Skeletal muscle tissue (tissue), 4 donors: ENCODE data around the gene SGMS1. TPM values are rescaled to one million over a fixed set of nuclear protein-coding genes. Genes with fewer than 3 reads are reported as not detected.

ENCODE experiments used
- H3K27ac ChIP-seq: one replicate; pipeline ENCODE4 v1.7.0; 2013; ENCODE audit warnings: mild to moderate bottlenecking, low read depth, low read length, inconsistent platforms
- H3K27me3 ChIP-seq, 3 donors: one replicate each; pipeline ENCODE4 v1.7.0; 2013; ENCODE audit warnings: low read length in 3 of 3; ENCODE audit not compliant: control insufficient read depth in 3 of 3, insufficient read depth in 3 of 3
- H3K36me3 ChIP-seq, 3 donors: one replicate each; pipeline ENCODE4 v1.7.0; 2013; ENCODE audit warnings: low read length in 3 of 3; ENCODE audit not compliant: control insufficient read depth in 3 of 3, insufficient read depth in 3 of 3
- H3K4me1 ChIP-seq, 3 donors: one replicate each; pipeline ENCODE4 v1.7.0; 2013; ENCODE audit warnings: low read length in 3 of 3, mild to moderate bottlenecking in 3 of 3; ENCODE audit not compliant: control insufficient read depth in 3 of 3, insufficient read depth in 3 of 3
- H3K4me3 ChIP-seq, 3 donors: one replicate each; pipeline ENCODE4 v1.7.0; 2013; ENCODE audit warnings: low read length in 3 of 3
- H3K9ac ChIP-seq, 3 donors: one replicate each; pipeline ENCODE4 v1.7.0; 2013; ENCODE audit warnings: low read length in 3 of 3, mild to moderate bottlenecking in 3 of 3, moderate library complexity in 2 of 3, low read depth in 1 of 3
- H3K9me3 ChIP-seq, 3 donors: one replicate each; pipeline ENCODE4 v1.7.0; 2013; ENCODE audit warnings: low read length in 3 of 3; ENCODE audit not compliant: control insufficient read depth in 3 of 3
- total RNA-seq: library from RNA; depleted of rRNA; stranded (reverse); fragments of >200 nt; gene quantifications from one replicate; pipeline ENCODE4 v1.2.3, GENCODE V29; 2014
- donor health status: Osteomylitis.

Gene SGMS1
- total RNA-seq, 1 donor from 2014 or later = 62.6 TPM

DNA sequence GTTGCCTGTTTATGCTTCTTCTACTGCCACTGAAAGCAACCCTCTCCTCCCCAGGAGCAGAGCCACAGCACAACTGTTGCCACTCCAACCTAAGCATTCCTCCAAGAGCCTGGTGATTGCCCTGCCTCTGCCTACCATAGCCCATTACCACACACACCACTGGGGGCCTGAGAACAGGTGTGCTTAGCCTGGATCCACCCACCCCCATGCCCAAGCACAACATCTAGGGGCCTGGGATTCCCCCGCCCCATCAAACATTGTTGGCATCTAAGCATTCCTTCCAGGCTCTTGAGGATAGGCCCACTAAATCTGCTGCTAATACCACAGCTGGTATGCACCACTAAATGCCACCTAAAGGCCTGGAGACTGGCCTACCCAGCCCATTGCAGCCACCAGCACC, 329.2 kb downstream of the SGMS1 start:
- Histone ChIP-seq H3K9me3 (no peaks in the 10 kb centered on the region), H3K27me3 (no peaks in the 10 kb centered on the region), H3K4me3 (no peak overlapping the region), H3K4me1 (no peaks in the 10 kb centered on the region), H3K36me3 (no peaks in the 10 kb centered on the region), H3K27ac (no peak overlapping the region), H3K9ac (no peak overlapping the region)

DNA sequence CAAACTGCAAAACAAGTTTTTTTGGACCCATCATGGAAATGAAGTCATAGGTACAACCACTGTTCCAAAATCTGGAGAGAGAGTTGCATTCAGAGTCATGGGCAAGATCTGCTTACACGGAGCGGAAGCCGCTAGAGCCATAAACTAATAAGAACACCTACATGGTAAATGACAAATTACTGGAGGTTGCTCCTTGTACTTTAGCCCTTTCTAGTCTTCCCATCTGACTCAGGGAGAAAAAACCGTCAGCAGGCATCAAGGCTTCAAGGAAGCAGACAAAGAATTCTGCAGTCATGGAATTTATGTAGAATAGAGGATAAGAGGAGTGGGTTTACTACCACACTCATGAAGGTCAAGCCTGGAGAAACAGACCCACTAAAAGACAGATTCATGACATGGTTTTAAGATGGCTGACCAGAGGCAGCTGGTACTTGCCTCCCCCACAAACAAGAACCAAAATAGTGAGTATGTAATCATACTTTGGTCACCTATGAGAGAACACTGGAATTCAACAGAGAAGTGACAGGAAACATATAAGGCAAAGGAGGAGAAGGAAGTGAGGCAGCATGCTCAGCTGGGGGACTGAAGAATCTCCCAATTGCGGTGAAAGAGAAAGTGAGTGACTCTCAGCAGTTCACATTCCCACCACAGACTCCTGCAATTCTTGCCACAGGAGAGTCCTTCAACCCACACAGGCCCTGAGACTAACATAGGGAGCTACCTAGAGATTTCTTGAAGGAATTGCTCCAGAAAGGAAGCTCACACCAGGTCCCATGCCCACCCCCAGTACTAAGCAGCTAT, 330.0 kb downstream of the SGMS1 start:
- no peak overlapping the region for H3K4me3 ChIP-seq
- no peaks in the 10 kb centered on the region for H3K9me3 ChIP-seq
- no peak overlapping the region for H3K9ac ChIP-seq
- no peaks in the 10 kb centered on the region for H3K36me3 ChIP-seq
- no peak overlapping the region for H3K27ac ChIP-seq
- no peaks in the 10 kb centered on the region for H3K4me1 ChIP-seq
- no peaks in the 10 kb centered on the region for H3K27me3 ChIP-seq

DNA sequence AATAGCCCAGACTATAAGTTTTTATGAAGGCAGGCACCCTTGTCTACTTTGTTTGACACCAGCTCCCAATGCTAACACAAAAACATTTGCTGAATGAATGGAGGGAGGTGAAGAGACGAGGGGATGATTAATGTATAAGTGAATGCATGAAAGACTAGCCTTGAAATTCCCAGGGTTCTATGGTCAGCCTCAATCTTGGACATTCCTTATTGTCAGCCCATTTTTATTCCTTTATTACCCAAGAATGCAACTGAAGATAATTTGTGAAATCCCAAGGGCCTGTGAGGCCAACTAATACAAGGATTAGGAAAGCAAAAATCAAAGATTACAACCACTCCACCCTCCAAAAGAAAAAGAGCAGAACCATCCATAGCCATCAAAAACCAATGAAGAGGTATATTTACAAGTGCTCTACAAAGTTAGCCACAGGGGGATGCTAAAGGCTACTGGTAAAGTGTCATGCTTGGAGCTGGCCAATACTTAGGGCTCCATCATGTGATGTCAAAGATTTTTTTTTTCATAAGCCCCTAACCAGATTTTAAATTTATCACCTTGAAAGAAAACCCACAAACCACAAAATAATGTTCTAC, 332.4 kb downstream of the SGMS1 start:
- Histone ChIP-seq H3K36me3 (no peaks in the 10 kb centered on the region), H3K9me3 (no peaks in the 10 kb centered on the region), H3K4me1 (peaks cover 0 to 5% (median 0%) of the 10 kb centered on the region in 3 donors), H3K4me3 (no peak overlapping the region), H3K9ac (no peak overlapping the region), H3K27ac (no peak overlapping the region), H3K27me3 (no peaks in the 10 kb centered on the region)

DNA sequence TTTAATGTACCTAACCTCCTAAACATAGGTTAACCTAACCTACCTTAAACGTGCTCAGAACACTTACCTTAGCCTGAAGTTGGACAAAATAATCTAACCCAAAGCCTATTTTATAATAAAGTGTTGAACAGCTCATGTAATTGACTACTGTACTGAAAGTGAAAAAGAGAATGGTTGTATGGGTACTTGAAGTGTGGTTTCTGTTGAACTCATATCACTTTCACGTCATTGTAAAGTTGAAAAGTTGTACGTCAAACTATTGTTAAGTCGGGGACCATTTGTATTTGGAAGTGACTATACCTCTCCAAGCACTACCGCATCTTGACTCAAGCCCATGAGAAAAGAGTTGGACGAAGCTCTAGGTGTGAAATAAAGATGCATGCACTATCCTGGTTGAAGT, 334.6 kb downstream of the SGMS1 start:
- Histone ChIP-seq H3K36me3 (no peaks in the 10 kb centered on the region), H3K27me3 (no peaks in the 10 kb centered on the region), H3K9me3 (no peaks in the 10 kb centered on the region), H3K9ac (no peak overlapping the region), H3K4me1 (peaks cover 0 to 5% (median 0%) of the 10 kb centered on the region in 3 donors), H3K4me3 (no peak overlapping the region), H3K27ac (no peak overlapping the region)

DNA sequence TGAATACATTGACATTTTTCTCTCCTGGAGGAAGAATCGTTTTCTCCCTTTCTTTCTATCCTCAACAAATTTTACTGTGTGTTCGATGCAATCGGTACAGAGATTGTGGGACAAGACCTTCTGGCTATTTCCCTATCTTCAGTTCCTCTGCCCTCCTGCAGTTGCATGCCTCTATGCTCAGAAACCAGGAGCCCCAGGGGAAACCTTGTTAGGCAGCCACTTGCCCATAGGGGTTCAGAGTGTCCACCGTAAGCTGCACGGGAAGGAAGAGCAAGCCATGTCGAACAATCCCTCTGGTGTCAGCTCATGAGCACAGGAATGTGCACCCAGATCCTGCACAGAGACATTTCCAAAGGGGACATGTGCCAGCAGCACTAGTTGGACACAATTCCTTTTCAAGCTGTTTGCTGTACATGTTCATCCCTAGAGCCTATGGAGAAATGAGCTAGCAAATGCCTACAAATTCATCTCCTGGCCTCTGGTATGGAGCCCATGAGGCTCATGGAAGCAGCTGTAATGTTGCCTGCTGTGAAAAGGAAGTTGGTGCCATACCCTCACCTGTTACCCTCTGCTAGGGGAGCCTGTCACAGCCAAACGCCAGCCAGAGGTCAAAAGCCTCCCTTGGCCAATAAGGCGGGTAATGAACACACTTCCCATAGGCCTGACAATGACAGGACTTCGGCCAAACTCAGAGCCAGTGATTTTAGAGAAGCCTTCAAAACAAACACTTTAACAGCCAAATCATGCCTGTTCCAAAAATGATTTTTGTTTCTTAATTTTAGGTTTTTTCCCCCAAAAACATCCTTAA, 336.6 kb downstream of the SGMS1 start:
- no peaks in the 10 kb centered on the region for H3K36me3 ChIP-seq
- no peaks in the 10 kb centered on the region for H3K27me3 ChIP-seq

DNA sequence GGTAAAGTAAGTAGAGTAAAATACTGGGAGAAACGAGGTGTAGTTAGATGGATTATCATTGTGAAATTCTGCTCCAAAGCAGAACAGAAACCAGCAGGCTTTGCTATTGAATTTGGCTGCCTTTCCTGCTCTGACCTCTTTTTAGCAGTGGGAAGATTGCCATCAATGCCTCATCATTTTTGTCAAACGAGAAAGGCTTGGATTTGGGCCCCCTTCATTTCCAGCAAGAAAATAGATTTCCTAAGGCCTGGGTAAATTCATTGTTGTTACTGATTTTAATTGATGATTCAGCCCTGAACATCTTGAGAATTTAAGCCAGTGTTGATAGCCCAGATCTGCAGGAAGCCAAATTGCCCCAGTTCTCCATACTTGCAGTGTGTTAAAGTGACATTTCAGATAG, 337.2 kb downstream of the SGMS1 start:
- Histone ChIP-seq H3K4me3 (no peak overlapping the region), H3K36me3 (no peaks in the 10 kb centered on the region), H3K27ac (no peak overlapping the region), H3K4me1 (peaks cover 0 to 5% (median 0%) of the 10 kb centered on the region in 3 donors), H3K9me3 (no peaks in the 10 kb centered on the region), H3K9ac (no peak overlapping the region), H3K27me3 (no peaks in the 10 kb centered on the region)

More for the DNA sequence above, 336.6 kb downstream of the SGMS1 start:
- peaks cover 0 to 5% (median 0%) of the 10 kb centered on the region in 3 donors for H3K4me1 ChIP-seq
- no peak overlapping the region for H3K9ac ChIP-seq
- no peak overlapping the region for H3K27ac ChIP-seq
- no peaks in the 10 kb centered on the region for H3K9me3 ChIP-seq
- no peak overlapping the region for H3K4me3 ChIP-seq

DNA sequence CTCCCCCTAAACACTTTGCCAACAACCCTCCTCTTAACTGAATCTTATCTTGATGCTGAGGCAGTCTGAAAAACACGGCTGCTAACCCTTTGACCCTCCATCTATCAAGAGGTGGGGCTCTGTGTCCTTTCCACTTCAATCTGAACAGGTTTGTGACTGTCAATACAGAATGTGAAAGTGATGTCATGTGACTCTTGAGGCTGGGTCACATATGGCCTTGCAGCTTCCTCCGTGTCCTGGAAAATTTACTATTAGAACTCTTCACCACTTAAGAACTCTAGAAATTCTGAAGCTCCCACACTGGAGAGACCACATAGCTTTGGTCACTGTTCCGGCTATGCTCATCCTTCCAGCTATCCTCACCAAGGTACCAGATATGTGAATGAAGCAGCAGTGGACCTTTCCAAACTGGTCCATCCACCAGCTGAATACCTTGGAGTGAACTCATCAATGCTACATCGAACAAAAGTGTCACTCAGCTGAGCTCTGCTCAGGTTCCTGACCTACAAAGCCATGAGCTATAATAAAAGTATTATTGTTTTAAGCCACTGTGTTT, 341.7 kb downstream of the SGMS1 start:
- H3K36me3 ChIP-seq = no peaks in the 10 kb centered on the region
- H3K4me3 ChIP-seq = no peak overlapping the region
- no peaks in the 10 kb centered on the region for H3K27me3 ChIP-seq
- H3K9me3 ChIP-seq = no peaks in the 10 kb centered on the region
- no peak overlapping the region for H3K27ac ChIP-seq
- H3K4me1 ChIP-seq = peaks cover 0 to 1% (median 0%) of the 10 kb centered on the region in 3 donors
- H3K9ac ChIP-seq = no peak overlapping the region

DNA sequence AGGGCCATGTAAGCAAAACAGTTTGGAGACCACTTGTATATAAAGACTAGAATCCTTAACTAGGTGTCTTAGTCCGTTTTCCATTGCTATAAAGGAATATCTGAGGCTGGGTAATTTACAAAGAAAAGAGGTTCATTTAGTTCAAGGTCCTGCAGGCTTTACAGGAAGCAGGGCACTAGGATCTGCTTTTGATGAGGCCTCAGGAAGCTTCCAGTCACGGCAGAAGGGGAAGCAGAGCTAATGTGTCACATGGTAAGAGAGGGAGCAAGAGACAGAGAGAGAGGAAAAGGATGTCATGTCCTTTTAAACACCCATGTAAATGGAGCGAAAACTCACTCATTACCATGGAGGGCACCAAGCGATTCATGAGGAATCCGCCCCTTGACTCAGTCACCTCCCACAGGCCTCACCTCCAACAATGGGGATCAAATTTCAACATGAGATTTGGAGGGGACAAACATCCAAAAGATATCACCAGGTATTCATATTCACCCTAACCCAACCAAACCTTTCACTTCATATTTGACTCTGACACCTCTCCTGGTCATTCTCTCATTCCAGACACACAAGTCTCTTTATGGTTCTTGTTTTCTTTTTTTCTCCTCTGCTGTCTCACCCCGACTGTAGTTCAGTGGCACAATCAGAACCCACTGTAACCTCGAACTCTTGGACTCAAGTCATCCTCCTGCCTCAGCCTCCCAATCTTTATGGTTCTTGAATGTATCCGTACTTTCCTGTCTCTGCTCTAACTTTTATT, 342.4 kb downstream of the SGMS1 start:
- H3K4me1 ChIP-seq = no peaks in the 10 kb centered on the region
- H3K9me3 ChIP-seq = no peaks in the 10 kb centered on the region
- H3K27me3 ChIP-seq = no peaks in the 10 kb centered on the region
- H3K27ac ChIP-seq = no peak overlapping the region
- H3K4me3 ChIP-seq = no peak overlapping the region
- no peaks in the 10 kb centered on the region for H3K36me3 ChIP-seq
- H3K9ac ChIP-seq = no peak overlapping the region

DNA sequence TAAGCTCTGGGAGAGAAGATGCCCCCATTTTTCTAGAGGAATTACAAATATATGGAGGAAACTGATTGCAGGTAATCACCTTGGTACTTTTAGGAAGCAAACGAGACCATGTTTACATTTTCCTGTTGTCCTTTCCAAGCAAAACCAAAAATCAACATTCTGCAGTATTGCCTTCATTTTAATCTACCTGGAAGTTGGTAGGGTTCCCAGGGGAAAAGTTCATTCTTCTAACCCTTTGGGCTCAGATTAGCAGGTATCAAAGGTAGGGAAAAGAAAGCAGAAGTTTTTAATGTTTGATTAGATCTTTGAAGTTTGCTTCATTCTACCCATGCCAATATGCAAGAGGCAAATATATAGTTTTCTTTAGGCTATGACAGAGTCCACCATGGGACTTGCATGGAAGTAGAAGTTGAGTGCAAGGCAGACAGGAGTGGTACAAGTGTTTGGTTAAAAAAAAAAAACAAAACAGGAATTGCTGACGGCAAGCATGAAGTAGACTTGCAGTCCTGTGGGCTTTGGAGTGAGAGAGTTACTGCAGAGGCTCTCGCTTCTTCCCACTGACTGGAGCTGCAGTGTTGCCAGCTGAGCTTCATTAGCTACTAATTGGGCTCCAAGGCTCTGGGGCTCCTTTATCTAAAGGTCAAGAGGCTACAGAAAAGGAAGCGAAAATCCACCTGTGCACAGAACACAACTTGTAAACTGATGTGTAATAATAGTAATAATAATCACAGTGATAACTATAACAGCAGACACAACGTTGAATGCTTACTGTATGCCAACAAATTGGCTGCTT, 343.5 kb downstream of the SGMS1 start:
- H3K9me3 ChIP-seq = no peaks in the 10 kb centered on the region

More for the DNA sequence above, 343.5 kb downstream of the SGMS1 start:
- Histone ChIP-seq H3K36me3 (no peaks in the 10 kb centered on the region), H3K27me3 (no peaks in the 10 kb centered on the region), H3K4me1 (no peaks in the 10 kb centered on the region), H3K9ac (no peak overlapping the region), H3K27ac (no peak overlapping the region), H3K4me3 (no peak overlapping the region)
